ENCODE results near the gene SYT3.

Gene SYT3

GRCh38 chr19:50646074-50646807 lies 6.6 kb upstream of the SYT3 start:
- no peak overlapping the region for H3K4me3 ChIP-seq (ENCODE audit: low read depth, low read length)
- no peak for TF ChIP-seq CTCF (IDR thresholded peaks at IDR 0.05; ENCODE audit: borderline replicate concordance, insufficient read depth, low read depth, low read length)

GRCh38 chr19:50645107-50645506 lies 5.4 kb upstream of the SYT3 start:
- H3K4me3 ChIP-seq (ENCODE audit: low read depth, low read length): no peak overlapping the region
- no peak for TF ChIP-seq CTCF (IDR thresholded peaks at IDR 0.05; ENCODE audit: borderline replicate concordance, insufficient read depth, low read depth, low read length)

GRCh38 chr19:50644315-50644915 lies 4.7 kb upstream of the SYT3 start:
- no peak for TF ChIP-seq CTCF (IDR thresholded peaks at IDR 0.05; ENCODE audit: borderline replicate concordance, insufficient read depth, low read depth, low read length)
- no peak overlapping the region for H3K4me3 ChIP-seq (ENCODE audit: low read depth, low read length)

GRCh38 chr19:50640368-50640767 lies 687 bp upstream of the SYT3 start:
- no peak overlapping the region for H3K4me3 ChIP-seq (ENCODE audit: low read depth, low read length)
- TF ChIP-seq CTCF (IDR thresholded peaks at IDR 0.05; ENCODE audit: borderline replicate concordance, insufficient read depth, low read depth, low read length): no peak

- no peak overlapping the region for H3K4me3 ChIP-seq (ENCODE audit: low read depth, low read length)
- TF ChIP-seq CTCF (IDR thresholded peaks at IDR 0.05; ENCODE audit: borderline replicate concordance, insufficient read depth, low read depth, low read length): no peak
These were observed 1.1 kb downstream of the SYT3 start for GRCh38 chr19:50638600-50638999.

GRCh38 chr19:50636317-50637085 lies 3.2 kb downstream of the SYT3 start:
- H3K4me3 ChIP-seq (ENCODE audit: low read depth, low read length): no peak overlapping the region
- no peak for TF ChIP-seq CTCF (IDR thresholded peaks at IDR 0.05; ENCODE audit: borderline replicate concordance, insufficient read depth, low read depth, low read length)
